Activated CD8-positive, alpha-beta memory T cell treated with anti-CD3 and anti-CD28 coated beads, Interleukin-2, amount 50 U/mL, for 4 hours (primary cell): ENCODE data around the gene ATXN2L.
"Not testable (repeated sequence)": the region's sequence is repeated elsewhere in the genome, so short reads cannot be mapped to it uniquely, and the experiment has no call there.

Source experiments
- DNase-seq: peaks from one replicate; pipeline ENCODE4 v3.0.0-alpha.2; 2020

Gene ATXN2L

GRCh38 chr16:28822520-28823290 lies at the start of gene ATXN2L:
Gene ATXN2L (plus strand): TSS chr16:28822999. CDS start chr16:28823260, 261 bp downstream.
- peak; percentile 95 for DNase-seq

GRCh38 chr16:28781697-28782096 lies 41.1 kb upstream of the ATXN2L start:
- not testable (repeated sequence) for DNase-seq

GRCh38 chr16:28782357-28782756 lies 40.4 kb upstream of the ATXN2L start:
- not testable (repeated sequence) for DNase-seq

GRCh38 chr16:28802235-28803019 lies 20.4 kb upstream of the ATXN2L start:
- DNase-seq = peak; percentile 70

- DNase-seq = not testable (repeated sequence)
Measured at GRCh38 chr16:28807445-28808120, 15.2 kb upstream of the ATXN2L start.

- DNase-seq = no peak
Measured at GRCh38 chr16:28820016-28820415, 2.8 kb upstream of the ATXN2L start.

GRCh38 chr16:28820546-28820945 lies 2.3 kb upstream of the ATXN2L start:
- DNase-seq = not testable (repeated sequence)

GRCh38 chr16:28821874-28822519 lies 802 bp upstream of the ATXN2L start:
- no peak for DNase-seq

GRCh38 chr16:28823291-28823872 lies 583 bp downstream of the ATXN2L start:
- DNase-seq = no peak

- DNase-seq = peak; percentile 97
Measured at GRCh38 chr16:28823873-28824716, 1.3 kb downstream of the ATXN2L start.

GRCh38 chr16:28824717-28824973 lies 1.8 kb downstream of the ATXN2L start:
- no peak for DNase-seq

GRCh38 chr16:28826141-28826540 lies 3.3 kb downstream of the ATXN2L start:
- no peak for DNase-seq

- no peak for DNase-seq
Measured at GRCh38 chr16:28829747-28830146, 6.9 kb downstream of the ATXN2L start.

- no peak for DNase-seq
Measured at GRCh38 chr16:28830531-28830930, 7.7 kb downstream of the ATXN2L start.

GRCh38 chr16:28834349-28834748 lies 11.6 kb downstream of the ATXN2L start:
- no peak for DNase-seq

- no peak for DNase-seq
Measured at GRCh38 chr16:28834873-28835863, 12.4 kb downstream of the ATXN2L start.

GRCh38 chr16:28835864-28836760 lies 13.3 kb downstream of the ATXN2L start:
- no peak for DNase-seq

GRCh38 chr16:28836761-28837064 lies 13.9 kb downstream of the ATXN2L start:
- DNase-seq = no peak

GRCh38 chr16:28837672-28838557 lies 15.1 kb downstream of the ATXN2L start:
- no peak for DNase-seq
